ENCODE data around the gene CSKMT.

CSKMT gene

DNA sequence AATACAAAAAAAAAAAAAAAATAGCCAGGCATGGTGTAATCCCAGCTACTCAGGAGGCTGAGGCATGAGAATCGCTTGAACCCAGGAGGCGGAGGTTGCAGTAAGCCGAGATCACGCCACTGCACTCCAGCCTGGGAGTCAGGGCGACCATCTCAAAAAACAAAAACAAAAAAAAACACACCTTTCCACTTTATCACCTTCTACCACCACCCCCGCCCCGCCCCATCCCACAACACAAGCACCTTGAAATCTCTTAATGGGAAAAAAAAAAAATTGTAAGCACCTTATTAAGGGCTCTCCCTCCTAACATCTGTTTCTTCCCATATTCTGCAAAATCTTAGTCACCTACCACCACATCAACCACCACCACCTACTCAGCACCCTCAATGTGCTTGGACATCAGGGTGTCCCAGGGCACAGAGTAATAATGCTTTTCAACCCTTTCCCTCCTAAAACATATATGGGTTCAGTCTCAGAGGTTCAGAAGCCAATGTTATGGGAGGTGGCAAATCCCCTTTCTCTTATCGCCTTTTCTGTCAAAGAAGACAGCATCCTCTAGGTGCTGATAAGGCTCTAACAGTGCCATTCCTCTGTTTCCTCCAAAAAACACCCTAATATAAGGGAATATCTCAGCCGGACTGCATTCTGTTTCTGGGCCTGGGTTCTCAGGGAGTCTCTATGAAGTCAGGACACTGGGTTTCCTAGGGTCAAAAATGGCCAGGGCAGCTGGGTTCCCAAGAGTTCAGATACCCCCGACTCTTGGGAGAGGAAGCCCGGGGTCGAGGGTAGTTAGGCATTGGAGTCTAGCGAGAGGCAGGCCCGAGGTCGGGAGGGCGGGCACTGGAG is 12.7 kb upstream of the CSKMT start:
- no peak for DNase-seq
- Histone ChIP-seq H3K4me3 (ENCODE audit: low read depth in 1 of 2, low read length in 2 of 2) (peak overlapping the region; percentile 75 to 82), H3K36me3 (ENCODE audit: insufficient read depth, low read length) (peaks cover 27% of the 10 kb centered on the region), H4K20me1 (ENCODE audit: insufficient read depth, low read length) (no peaks in the 10 kb centered on the region), H3K9me3 (ENCODE audit: insufficient read depth, low read length, severe bottlenecking) (no peaks in the 10 kb centered on the region), H3K79me2 (ENCODE audit: insufficient read depth, low read length) (peaks cover 46% of the 10 kb centered on the region), H2AFZ (ENCODE audit: low read depth, low read length) (peak overlapping the region; percentile 87), H3K4me1 (ENCODE audit: insufficient read depth, low read length) (peaks cover 36% of the 10 kb centered on the region), H3K4me2 (ENCODE audit: insufficient read depth, low read length) (peak overlapping the region; percentile 72), H3K9ac (ENCODE audit: low read depth, low read length) (peak overlapping the region; percentile 84), H3K27ac (ENCODE audit: low read length) (peak overlapping the region; percentile 88), H3K27me3 (ENCODE audit: insufficient read depth, low read length, poor library complexity) (no peaks in the 10 kb centered on the region)
- TF ChIP-seq, protein P1, sequence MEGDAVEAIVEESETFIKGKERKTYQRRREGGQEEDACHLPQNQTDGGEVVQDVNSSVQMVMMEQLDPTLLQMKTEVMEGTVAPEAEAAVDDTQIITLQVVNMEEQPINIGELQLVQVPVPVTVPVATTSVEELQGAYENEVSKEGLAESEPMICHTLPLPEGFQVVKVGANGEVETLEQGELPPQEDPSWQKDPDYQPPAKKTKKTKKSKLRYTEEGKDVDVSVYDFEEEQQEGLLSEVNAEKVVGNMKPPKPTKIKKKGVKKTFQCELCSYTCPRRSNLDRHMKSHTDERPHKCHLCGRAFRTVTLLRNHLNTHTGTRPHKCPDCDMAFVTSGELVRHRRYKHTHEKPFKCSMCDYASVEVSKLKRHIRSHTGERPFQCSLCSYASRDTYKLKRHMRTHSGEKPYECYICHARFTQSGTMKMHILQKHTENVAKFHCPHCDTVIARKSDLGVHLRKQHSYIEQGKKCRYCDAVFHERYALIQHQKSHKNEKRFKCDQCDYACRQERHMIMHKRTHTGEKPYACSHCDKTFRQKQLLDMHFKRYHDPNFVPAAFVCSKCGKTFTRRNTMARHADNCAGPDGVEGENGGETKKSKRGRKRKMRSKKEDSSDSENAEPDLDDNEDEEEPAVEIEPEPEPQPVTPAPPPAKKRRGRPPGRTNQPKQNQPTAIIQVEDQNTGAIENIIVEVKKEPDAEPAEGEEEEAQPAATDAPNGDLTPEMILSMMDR (IDR thresholded peaks at IDR 0.05; ENCODE audit: borderline replicate concordance, extremely low read depth, low read length, poor library complexity, severe bottlenecking), result no peak
- no peak for ATAC-seq (ENCODE audit: insufficient read depth, low read depth)

DNA sequence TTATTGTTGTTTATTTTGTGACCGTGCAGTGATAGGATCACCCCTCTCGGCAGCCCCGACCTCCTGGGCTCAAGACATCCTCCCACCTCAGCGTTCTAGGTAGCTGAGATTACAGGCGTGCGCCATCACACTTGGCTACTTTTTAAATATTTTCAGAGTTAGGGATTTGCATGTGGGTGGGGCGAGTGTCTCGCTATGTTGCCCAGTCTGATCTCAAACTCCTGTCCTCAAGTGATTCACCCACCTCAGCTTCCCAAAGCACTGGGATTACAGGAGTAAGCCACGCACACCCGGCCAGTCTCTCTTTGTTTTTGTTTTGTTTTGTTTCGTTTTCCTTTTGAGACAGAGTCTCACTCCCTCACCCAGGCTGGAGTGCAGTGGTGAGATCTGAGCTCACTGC is 10.8 kb upstream of the CSKMT start:
- Histone ChIP-seq H3K4me3 (ENCODE audit: low read depth in 1 of 2, low read length in 2 of 2) (no peak overlapping the region), H3K36me3 (ENCODE audit: insufficient read depth, low read length) (peaks cover 10% of the 10 kb centered on the region), H3K9me3 (ENCODE audit: insufficient read depth, low read length, severe bottlenecking) (no peaks in the 10 kb centered on the region), H3K27ac (ENCODE audit: low read length) (no peak overlapping the region), H4K20me1 (ENCODE audit: insufficient read depth, low read length) (no peaks in the 10 kb centered on the region), H3K79me2 (ENCODE audit: insufficient read depth, low read length) (peaks cover 31% of the 10 kb centered on the region), H3K27me3 (ENCODE audit: insufficient read depth, low read length, poor library complexity) (no peaks in the 10 kb centered on the region), H3K4me2 (ENCODE audit: insufficient read depth, low read length) (peak overlapping the region; percentile 20), H3K9ac (ENCODE audit: low read depth, low read length) (peak overlapping the region; percentile 84), H3K4me1 (ENCODE audit: insufficient read depth, low read length) (peaks cover 27% of the 10 kb centered on the region), H2AFZ (ENCODE audit: low read depth, low read length) (peak overlapping the region; percentile 67)
- TF ChIP-seq, protein P1 (IDR thresholded peaks at IDR 0.05; ENCODE audit: borderline replicate concordance, extremely low read depth, low read length, poor library complexity, severe bottlenecking), result no peak
- TF ChIP-seq EZH2 (IDR thresholded peaks at IDR 0.05; ENCODE audit: borderline replicate concordance, low read depth, low read length, severe bottlenecking), result no peak
- ATAC-seq (ENCODE audit: insufficient read depth, low read depth) (no peak), DNase-seq (no peak)

DNA sequence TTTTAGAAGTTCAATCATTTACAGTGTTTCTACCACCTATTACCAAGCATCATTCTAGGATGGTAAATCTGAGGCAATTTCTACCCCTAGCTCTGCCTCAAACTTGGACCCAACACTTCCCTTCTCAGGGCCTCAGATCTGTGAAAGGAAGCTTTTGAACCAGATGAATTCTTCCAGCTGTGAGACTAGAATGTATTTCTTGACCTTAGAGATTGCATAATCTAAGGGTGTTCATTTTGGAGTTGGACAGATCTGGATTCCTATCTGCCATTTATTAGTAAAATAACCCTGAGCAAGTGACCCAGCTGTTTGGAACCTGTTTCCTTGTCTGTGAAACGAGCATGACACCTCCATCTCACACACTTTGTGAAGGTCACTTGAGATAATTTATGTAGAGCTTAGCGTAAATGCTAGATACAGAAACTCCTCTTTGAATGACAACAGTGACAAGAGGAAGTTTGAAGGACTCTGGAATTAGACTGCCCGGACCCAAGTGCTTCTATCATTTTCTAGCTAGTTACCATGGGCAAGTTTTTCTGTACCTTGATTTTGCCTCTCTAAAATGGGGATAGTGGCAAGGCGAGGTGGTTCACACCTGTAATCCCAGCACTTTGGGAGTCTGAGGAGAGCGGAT is 8.2 kb upstream of the CSKMT start:
- H3K9ac ChIP-seq (ENCODE audit: low read depth, low read length), result 0 out of 2 replicates have a peak overlapping the region, but pooled peaks have one; percentile 16
- no peaks in the 10 kb centered on the region for H3K27me3 ChIP-seq (ENCODE audit: insufficient read depth, low read length, poor library complexity)
- H3K4me3 ChIP-seq (ENCODE audit: low read depth in 1 of 2, low read length in 2 of 2), result no peak overlapping the region
- TF ChIP-seq, protein P1 (IDR thresholded peaks at IDR 0.05; ENCODE audit: borderline replicate concordance, extremely low read depth, low read length, poor library complexity, severe bottlenecking), result no peak
- TF ChIP-seq EZH2 (IDR thresholded peaks at IDR 0.05; ENCODE audit: borderline replicate concordance, low read depth, low read length, severe bottlenecking), result no peak
- no peaks in the 10 kb centered on the region for H4K20me1 ChIP-seq (ENCODE audit: insufficient read depth, low read length)
- peaks cover 12% of the 10 kb centered on the region for H3K79me2 ChIP-seq (ENCODE audit: insufficient read depth, low read length)
- H3K27ac ChIP-seq (ENCODE audit: low read length), result no peak overlapping the region
- no peaks in the 10 kb centered on the region; the same call in 1 of the 2 replicates for H3K36me3 ChIP-seq (ENCODE audit: insufficient read depth, low read length)
- peak overlapping the region; percentile 25; the same call in 1 of the 2 replicates for H2AFZ ChIP-seq (ENCODE audit: low read depth, low read length)
- no peak for DNase-seq
- no peaks in the 10 kb centered on the region for H3K9me3 ChIP-seq (ENCODE audit: insufficient read depth, low read length, severe bottlenecking)
- ATAC-seq (ENCODE audit: insufficient read depth, low read depth), result no peak
- peaks cover 19% of the 10 kb centered on the region for H3K4me1 ChIP-seq (ENCODE audit: insufficient read depth, low read length)
- no peak overlapping the region for H3K4me2 ChIP-seq (ENCODE audit: insufficient read depth, low read length)
